Lung (tissue), 12 donors: ENCODE data around the gene POR. TPM values are rescaled to one million over a fixed set of nuclear protein-coding genes. Genes with fewer than 3 reads are reported as not detected.

ENCODE experiments used
- ATAC-seq: fragments of 200-7000 bp; cut with Tn5 transposase; one replicate; pipeline ENCODE4 v1.9.1; 2020; ENCODE audit warnings: moderate number of reproducible peaks; ENCODE audit not compliant: insufficient read depth, low FRiP score
- DNase-seq, 3 donors: peaks; one replicate each; pipeline ENCODE4 v3.0.0-alpha.2; 2013 to 2017
- H3K27ac ChIP-seq, 2 donors: one replicate each; pipeline ENCODE4 v1.5.1; 2013; ENCODE audit warnings: mild to moderate bottlenecking in 2 of 2, moderate library complexity in 2 of 2, control low read depth in 1 of 2, inconsistent platforms in 1 of 2, low read depth in 1 of 2, low read length in 1 of 2
- H3K27me3 ChIP-seq, 3 donors: one replicate each; pipeline ENCODE4 v1.5.1; 2013; ENCODE audit warnings: low read length in 2 of 3; ENCODE audit not compliant: control insufficient read depth in 3 of 3, insufficient read depth in 3 of 3
- H3K36me3 ChIP-seq, 4 donors: one replicate each; pipeline ENCODE4 v1.5.1; 2013; ENCODE audit warnings: low read length in 4 of 4, mild to moderate bottlenecking in 1 of 4, moderate library complexity in 1 of 4; ENCODE audit not compliant: control insufficient read depth in 4 of 4, insufficient read depth in 4 of 4
- H3K4me1 ChIP-seq, 5 donors: one replicate each; pipeline ENCODE4 v1.5.1; 2013; ENCODE audit warnings: low read length in 5 of 5, mild to moderate bottlenecking in 2 of 5, moderate library complexity in 1 of 5; ENCODE audit not compliant: control insufficient read depth in 5 of 5, insufficient read depth in 5 of 5
- H3K4me3 ChIP-seq: one replicate; pipeline ENCODE4 v1.5.1; 2013; ENCODE audit warnings: mild to moderate bottlenecking, control low read depth, moderate library complexity
- H3K9ac ChIP-seq, 2 donors: one replicate each; pipeline ENCODE4 v1.5.1; 2013; ENCODE audit warnings: low read length in 2 of 2, control low read depth in 1 of 2; ENCODE audit not compliant: insufficient read depth in 1 of 2
- H3K9me3 ChIP-seq, 4 donors: one replicate each; pipeline ENCODE4 v1.5.1; 2013; ENCODE audit warnings: low read length in 3 of 4, mild to moderate bottlenecking in 1 of 4, moderate library complexity in 1 of 4; ENCODE audit not compliant: control insufficient read depth in 4 of 4, insufficient read depth in 3 of 4
- WGBS, 2 donors: extraction: QIAGEN DNeasy Blood & Tissue Kit; methylation state at CpG; one replicate each; pipeline ENCODE4 v1.1.7; 2013; 5-methylcytosine and 5-hydroxymethylcytosine counted together
- polyA plus RNA-seq, 2 donors: library from polyadenylated mRNA; stranded (reverse); fragments of 200-250 nt; gene quantifications; one replicate each; pipeline ENCODE4 v1.2.1, GENCODE V29; 2013
- total RNA-seq, 2 donors: library from RNA; depleted of rRNA in 1 of 2; stranded (reverse); fragments of >200 nt in 1 of 2; gene quantifications; one replicate each; pipeline ENCODE4 v1.2.1, GENCODE V29; 2014 to 2021
- TF ChIP-seq, protein P1 (sequence below): IDR thresholded peaks from 2 replicates; pipeline ENCODE4 v1.5.1; 2012; ENCODE audit warnings: mild to moderate bottlenecking; ENCODE audit errors: control extremely low read depth, extremely low read depth
- donor health status: control.
- donor health status: control.
- donor health status: Bipolar disorder and iron deficiency.
- donor health status: healthy.
- donor health status: DM: yes; HTN: yes; CAD: no.

Gene POR
- total and polyA plus RNA-seq, 4 donors: 111 to 305 (median 264) TPM

DNA sequence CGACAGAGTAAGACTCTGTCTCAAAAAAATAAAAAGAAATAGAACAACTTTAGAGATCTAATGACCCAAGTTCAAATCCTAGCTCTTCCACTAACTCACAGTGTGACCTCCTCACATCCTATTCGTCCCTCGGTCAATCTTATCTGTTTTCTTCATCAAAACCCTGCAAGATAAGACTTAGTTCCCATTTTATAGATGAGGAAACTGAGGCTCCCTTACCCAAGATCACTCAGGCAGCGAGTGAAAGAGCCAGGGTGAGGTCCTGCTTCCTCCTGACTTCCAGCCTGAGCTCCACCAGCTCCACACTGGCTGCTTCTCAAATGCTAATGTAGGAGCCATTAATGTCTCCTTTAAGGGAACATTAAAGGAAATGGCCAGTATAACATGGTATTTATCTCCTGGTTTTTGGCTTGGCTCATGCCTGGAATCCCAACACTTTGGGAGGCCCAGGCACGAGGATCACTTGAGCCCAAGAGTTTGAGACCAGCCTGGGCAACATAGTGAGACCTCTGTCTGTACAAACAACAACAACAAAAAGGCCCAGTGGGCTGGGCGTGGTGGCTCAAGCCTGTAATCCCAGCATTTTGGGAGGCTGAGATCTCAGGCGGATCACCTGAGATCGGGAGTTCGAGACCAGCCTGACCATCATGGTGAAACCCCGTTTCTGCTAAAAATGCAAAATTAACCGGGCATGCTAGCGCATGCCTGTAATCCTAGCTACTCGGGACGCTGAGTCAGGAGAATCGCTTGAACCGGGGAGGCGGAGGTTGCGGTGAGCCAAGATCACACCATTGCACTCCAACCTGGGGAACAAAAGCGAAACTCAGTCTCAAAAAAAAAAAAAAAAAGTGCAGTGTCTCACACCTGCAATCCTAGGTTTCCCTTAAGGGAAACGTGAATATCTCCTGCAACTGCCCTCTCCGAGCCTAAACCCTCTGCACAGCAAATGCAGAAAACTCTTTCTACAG lies 39.6 kb upstream of the POR start:
- 84 to 89% methylated on average over 21 of the region's 21 CpGs for WGBS, 2 donors
- no peaks in the 10 kb centered on the region for H3K9me3 ChIP-seq
- H3K4me3 ChIP-seq: no peak overlapping the region
- peaks cover 0 to 19% (median 3%) of the 10 kb centered on the region in 5 donors for H3K4me1 ChIP-seq
- DNase-seq: no peak
- no peak overlapping the region for H3K27ac ChIP-seq
- TF ChIP-seq, protein P1, sequence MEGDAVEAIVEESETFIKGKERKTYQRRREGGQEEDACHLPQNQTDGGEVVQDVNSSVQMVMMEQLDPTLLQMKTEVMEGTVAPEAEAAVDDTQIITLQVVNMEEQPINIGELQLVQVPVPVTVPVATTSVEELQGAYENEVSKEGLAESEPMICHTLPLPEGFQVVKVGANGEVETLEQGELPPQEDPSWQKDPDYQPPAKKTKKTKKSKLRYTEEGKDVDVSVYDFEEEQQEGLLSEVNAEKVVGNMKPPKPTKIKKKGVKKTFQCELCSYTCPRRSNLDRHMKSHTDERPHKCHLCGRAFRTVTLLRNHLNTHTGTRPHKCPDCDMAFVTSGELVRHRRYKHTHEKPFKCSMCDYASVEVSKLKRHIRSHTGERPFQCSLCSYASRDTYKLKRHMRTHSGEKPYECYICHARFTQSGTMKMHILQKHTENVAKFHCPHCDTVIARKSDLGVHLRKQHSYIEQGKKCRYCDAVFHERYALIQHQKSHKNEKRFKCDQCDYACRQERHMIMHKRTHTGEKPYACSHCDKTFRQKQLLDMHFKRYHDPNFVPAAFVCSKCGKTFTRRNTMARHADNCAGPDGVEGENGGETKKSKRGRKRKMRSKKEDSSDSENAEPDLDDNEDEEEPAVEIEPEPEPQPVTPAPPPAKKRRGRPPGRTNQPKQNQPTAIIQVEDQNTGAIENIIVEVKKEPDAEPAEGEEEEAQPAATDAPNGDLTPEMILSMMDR: no peak
- peaks cover 0 to 3% (median 0%) of the 10 kb centered on the region in 4 donors for H3K36me3 ChIP-seq
- no peaks in the 10 kb centered on the region for H3K27me3 ChIP-seq
- H3K9ac ChIP-seq: no peak overlapping the region
- ATAC-seq: no peak

DNA sequence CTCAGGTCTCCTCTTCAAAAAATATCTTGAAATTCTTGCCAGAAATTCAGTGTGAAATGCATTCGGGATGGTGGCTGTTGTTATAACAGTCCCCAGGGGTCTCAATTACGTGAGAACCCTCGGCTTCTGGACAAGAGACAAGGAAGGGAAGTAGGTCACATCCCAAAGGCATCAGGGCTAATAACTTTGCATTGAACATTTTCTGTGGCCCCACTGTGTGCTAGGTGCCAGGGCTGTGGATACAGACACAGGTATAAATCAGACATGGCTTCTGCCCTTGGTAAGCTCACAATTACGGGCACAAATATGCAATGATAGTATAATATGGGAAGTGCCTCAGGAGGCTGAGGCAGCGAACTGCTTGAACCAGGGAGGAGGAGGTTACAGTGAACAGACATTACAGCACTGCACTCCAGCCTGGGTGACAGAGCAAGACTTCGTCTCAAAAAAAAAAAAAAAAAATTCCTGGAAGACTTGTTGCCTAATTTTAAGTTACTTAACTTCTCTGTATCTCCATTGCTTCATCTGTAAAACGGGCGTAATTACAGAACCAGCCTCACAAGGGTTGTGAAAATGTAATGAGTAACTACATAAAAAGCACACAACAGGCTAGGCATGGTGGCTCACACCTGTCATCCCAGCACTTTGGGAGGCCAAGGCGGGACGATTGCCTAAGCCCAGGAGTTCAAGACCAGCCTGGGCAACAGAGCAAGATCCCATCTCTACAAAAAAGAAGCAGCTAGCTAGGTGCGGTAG lies 38.7 kb upstream of the POR start:
- peaks cover 0 to 3% (median 2%) of the 10 kb centered on the region in 4 donors for H3K36me3 ChIP-seq
- DNase-seq: no peak
- H3K27me3 ChIP-seq: no peaks in the 10 kb centered on the region

DNA sequence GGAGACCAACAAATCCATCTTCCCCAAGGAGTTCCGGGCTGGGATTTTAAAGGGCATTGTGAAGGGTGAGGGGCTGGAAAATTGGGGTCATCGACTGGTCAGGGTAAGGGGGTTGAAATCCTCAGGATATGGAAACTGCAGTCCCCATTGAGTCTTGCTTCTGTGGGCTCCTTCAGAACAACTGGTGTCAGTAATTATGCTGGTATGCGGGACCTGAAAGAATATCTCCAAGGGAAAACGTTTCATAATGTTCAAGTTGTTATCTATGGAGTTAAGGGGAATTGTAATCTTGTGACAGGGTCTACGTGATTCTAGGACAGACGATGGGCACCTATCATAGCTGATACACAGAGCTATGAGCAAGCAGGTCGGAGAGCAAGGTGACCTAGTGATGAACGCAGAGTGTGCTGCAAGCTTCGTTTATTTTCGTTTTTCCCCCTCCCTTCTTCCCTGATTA lies 36.6 kb upstream of the POR start:
- WGBS, 2 donors: 15 to 21% methylated on average over 10 of the region's 10 CpGs
- no peak for ATAC-seq
- H3K9ac ChIP-seq: peak overlapping the region in 1 of 2 donors; percentile 61
- peak overlapping the region; percentile 14 for H3K4me3 ChIP-seq
- H3K36me3 ChIP-seq: peaks cover 0 to 16% (median 15%) of the 10 kb centered on the region in 4 donors
- no peak for DNase-seq
- TF ChIP-seq, protein P1: no peak
- peaks cover 0 to 21% (median 4%) of the 10 kb centered on the region in 5 donors for H3K4me1 ChIP-seq
- peak overlapping the region; percentile 65 to 76 for H3K27ac ChIP-seq
- H3K27me3 ChIP-seq: no peaks in the 10 kb centered on the region
- H3K9me3 ChIP-seq: no peaks in the 10 kb centered on the region

More for the DNA sequence above, 38.7 kb upstream of the POR start:
- Histone ChIP-seq H3K27ac (peak overlapping the region in 1 of 2 donors; percentile 63), H3K4me1 (peaks cover 0 to 21% (median 4%) of the 10 kb centered on the region in 5 donors), H3K9me3 (no peaks in the 10 kb centered on the region), H3K9ac (no peak overlapping the region), H3K4me3 (no peak overlapping the region)
- no peak for ATAC-seq
- 56 to 65% methylated on average over 11 of the region's 11 CpGs for WGBS, 2 donors
- TF ChIP-seq, protein P1: no peak
